ENCODE measurements around the gene POLE3. TPM values are rescaled to one million over a fixed set of nuclear protein-coding genes. Genes with fewer than 3 reads are reported as not detected.

The POLE3 gene
- total and polyA plus RNA-seq, 2 donors (not counting 3 experiments of a cell fraction or from before 2014, with no cell fraction given), result 53.8 to 68.6 TPM

- H3K36me3 ChIP-seq (ENCODE audit: control insufficient read depth in 2 of 2, extremely low read depth in 1 of 2, insufficient read depth in 2 of 2, low read length in 2 of 2), result no peaks in the 10 kb centered on the region
- CTCF ChIA-PET, result no interaction called here
- FAIRE-seq, result no peak
Observed at GRCh38 chr9:113417370-113417769, 6.9 kb upstream of the POLE3 start.

More at GRCh38 chr9:113417370-113417769, 6.9 kb upstream of the POLE3 start:
- dilution Hi-C loops (cut with MboI; ENCODE audit: extremely low pct_ligation_motif_present, low sequenced_read_pairs), result no loop called here
- no TSS peak for BruUV-seq (replicated peaks)
- no peak for TF ChIP-seq CTCF (IDR thresholded peaks at IDR 0.05; ENCODE audit: extremely low read depth in 1 of 2, insufficient read depth in 1 of 2, low read depth in 1 of 2, low read length in 2 of 2)
- TF ChIP-seq MAX (IDR thresholded peaks at IDR 0.05; ENCODE audit: insufficient read depth, insufficient read length), result no peak
- no peak for TF ChIP-seq FOS (IDR thresholded peaks at IDR 0.05; ENCODE audit: borderline replicate concordance, insufficient read depth, low read length)
- TF ChIP-seq MYC (IDR thresholded peaks at IDR 0.05; ENCODE audit: low read depth, low read length), result no peak
- TF ChIP-seq EZH2 (IDR thresholded peaks at IDR 0.05; ENCODE audit: borderline replicate concordance, low read depth, low read length, severe bottlenecking), result no peak
- no peak for TF ChIP-seq JUN (IDR thresholded peaks at IDR 0.05; ENCODE audit: borderline replicate concordance, insufficient read depth, insufficient read length, low read depth)
- no peak for TF ChIP-seq GATA2 (IDR thresholded peaks at IDR 0.05; ENCODE audit: insufficient read depth, insufficient read length, low read depth, low read length)
- no peak for TF ChIP-seq POLR2A (IDR thresholded peaks at IDR 0.05; ENCODE audit: low read depth, low read length)
- no peak for TF ChIP-seq POLR2AphosphoS5 (IDR thresholded peaks at IDR 0.05; ENCODE audit: insufficient read depth, low read depth, low read length)
- Histone ChIP-seq H3K27me3 (ENCODE audit: control insufficient read depth in 2 of 2, insufficient read depth in 2 of 2, low read length in 2 of 2) (no peaks in the 10 kb centered on the region), H3K27ac (ENCODE audit: insufficient read depth, low read depth, low read length) (no peak overlapping the region), H3K4me1 (ENCODE audit: control insufficient read depth, extremely low read depth, insufficient read depth, low read length) (no peaks in the 10 kb centered on the region), H2AFZ (ENCODE audit: low read depth, low read length) (no peak overlapping the region), H3K79me2 (ENCODE audit: control insufficient read depth, insufficient read depth, low read length) (no peaks in the 10 kb centered on the region), H4K20me1 (replicated peaks; ENCODE audit: control insufficient read depth, extremely low read depth, insufficient read depth, low read length) (no peaks in the 10 kb centered on the region), H3K9ac (replicated peaks; ENCODE audit: extremely low read depth, insufficient read depth, low read length) (no peak overlapping the region), H3K9me3 (replicated peaks; ENCODE audit: control insufficient read depth, insufficient read depth, low read length) (no peaks in the 10 kb centered on the region), H3K4me3 (replicated peaks in 1 of 3; ENCODE audit: insufficient read depth in 1 of 3, low read depth in 1 of 3, low read length in 3 of 3) (no peak overlapping the region), H3K9me1 (replicated peaks; ENCODE audit: control insufficient read depth, extremely low read depth, insufficient read depth, low read length) (no peaks in the 10 kb centered on the region), H3K4me2 (ENCODE audit: insufficient read depth, low read length) (no peak overlapping the region)
- POLR2A ChIA-PET, result no interaction called here
- no peak for DNase-seq (ENCODE audit: low read depth, low spot score)
- intact Hi-C loops (cut with micrococcal nuclease), result no loop called here
